Chondrocyte (in vitro differentiated cells): Measurements from ENCODE around the gene SEMA3B. TPM values are rescaled to one million over a fixed set of nuclear protein-coding genes. Genes with fewer than 3 reads are reported as not detected.

ENCODE experiments used
- DNase-seq: peaks from one replicate; pipeline ENCODE4 v3.0.0; 2021; ENCODE audit warnings: mixed read lengths, low spot score
- H3K27ac Mint-ChIP-seq: one replicate; pipeline ENCODE4 v1.8.0; 2021; ENCODE audit warnings: mild to moderate bottlenecking, moderate library complexity, mixed read lengths; ENCODE audit not compliant: unreplicated experiment
- H3K27me3 Mint-ChIP-seq: 2 replicates; pipeline ENCODE4 v1.8.0; 2021; ENCODE audit warnings: low read depth, mixed read lengths
- H3K36me3 Mint-ChIP-seq: 2 replicates; pipeline ENCODE4 v1.8.0; 2021; ENCODE audit warnings: low read depth, mixed read lengths
- H3K4me1 Mint-ChIP-seq: 2 replicates; pipeline ENCODE4 v1.8.0; 2021; ENCODE audit warnings: low read depth, mild to moderate bottlenecking, mixed read lengths
- H3K4me3 Mint-ChIP-seq: one replicate; pipeline ENCODE4 v1.8.0; 2021; ENCODE audit warnings: mild to moderate bottlenecking, moderate library complexity, mixed read lengths; ENCODE audit not compliant: unreplicated experiment
- H3K9me3 Mint-ChIP-seq: 2 replicates; pipeline ENCODE4 v1.8.0; 2021; ENCODE audit warnings: low read depth, mixed read lengths
- total RNA-seq: library from RNA; stranded (reverse); gene quantifications from 3 replicates; pipeline ENCODE4 v1.2.1, GENCODE V29; 2021
- TF ChIP-seq, protein P1 (sequence below): fragments of 200-600 bp; sonication (generic); IDR thresholded peaks from 2 replicates; pipeline ENCODE4 v1.5.0; 2021; ENCODE audit warnings: antibody characterized with exemption, mild to moderate bottlenecking, moderate library complexity

Gene SEMA3B
- total RNA-seq, 1 donor from 2014 or later = 16.4 TPM

DNA sequence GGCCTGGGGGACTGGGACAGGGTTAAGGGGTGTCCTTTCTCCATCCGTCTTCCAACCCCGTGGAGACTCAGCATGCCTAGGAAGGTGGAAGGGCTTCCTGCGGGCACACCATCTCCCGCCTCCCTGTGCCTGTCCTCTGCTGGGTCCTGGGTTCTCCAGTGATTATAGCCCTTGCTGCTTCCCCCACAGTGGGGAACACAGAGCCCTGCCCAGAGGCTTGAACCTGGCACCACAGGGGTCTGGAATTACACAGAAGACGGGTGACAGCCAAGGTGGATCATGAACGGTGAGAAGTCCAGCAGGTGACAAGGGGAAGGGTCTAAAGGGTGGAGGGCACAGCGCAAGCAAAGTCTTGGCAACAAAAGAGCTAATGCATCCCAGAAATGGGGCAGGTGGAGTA, 6.2 kb upstream of the SEMA3B start:
- H3K27ac Mint-ChIP-seq = peak overlapping the region; percentile 96
- H3K4me1 Mint-ChIP-seq = peaks cover 73% of the 10 kb centered on the region
- no peaks in the 10 kb centered on the region for H3K27me3 Mint-ChIP-seq
- no peak overlapping the region for H3K4me3 Mint-ChIP-seq
- no peak for DNase-seq
- H3K9me3 Mint-ChIP-seq = no peaks in the 10 kb centered on the region
- no peaks in the 10 kb centered on the region for H3K36me3 Mint-ChIP-seq
- TF ChIP-seq, protein P1, sequence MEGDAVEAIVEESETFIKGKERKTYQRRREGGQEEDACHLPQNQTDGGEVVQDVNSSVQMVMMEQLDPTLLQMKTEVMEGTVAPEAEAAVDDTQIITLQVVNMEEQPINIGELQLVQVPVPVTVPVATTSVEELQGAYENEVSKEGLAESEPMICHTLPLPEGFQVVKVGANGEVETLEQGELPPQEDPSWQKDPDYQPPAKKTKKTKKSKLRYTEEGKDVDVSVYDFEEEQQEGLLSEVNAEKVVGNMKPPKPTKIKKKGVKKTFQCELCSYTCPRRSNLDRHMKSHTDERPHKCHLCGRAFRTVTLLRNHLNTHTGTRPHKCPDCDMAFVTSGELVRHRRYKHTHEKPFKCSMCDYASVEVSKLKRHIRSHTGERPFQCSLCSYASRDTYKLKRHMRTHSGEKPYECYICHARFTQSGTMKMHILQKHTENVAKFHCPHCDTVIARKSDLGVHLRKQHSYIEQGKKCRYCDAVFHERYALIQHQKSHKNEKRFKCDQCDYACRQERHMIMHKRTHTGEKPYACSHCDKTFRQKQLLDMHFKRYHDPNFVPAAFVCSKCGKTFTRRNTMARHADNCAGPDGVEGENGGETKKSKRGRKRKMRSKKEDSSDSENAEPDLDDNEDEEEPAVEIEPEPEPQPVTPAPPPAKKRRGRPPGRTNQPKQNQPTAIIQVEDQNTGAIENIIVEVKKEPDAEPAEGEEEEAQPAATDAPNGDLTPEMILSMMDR = no peak

DNA sequence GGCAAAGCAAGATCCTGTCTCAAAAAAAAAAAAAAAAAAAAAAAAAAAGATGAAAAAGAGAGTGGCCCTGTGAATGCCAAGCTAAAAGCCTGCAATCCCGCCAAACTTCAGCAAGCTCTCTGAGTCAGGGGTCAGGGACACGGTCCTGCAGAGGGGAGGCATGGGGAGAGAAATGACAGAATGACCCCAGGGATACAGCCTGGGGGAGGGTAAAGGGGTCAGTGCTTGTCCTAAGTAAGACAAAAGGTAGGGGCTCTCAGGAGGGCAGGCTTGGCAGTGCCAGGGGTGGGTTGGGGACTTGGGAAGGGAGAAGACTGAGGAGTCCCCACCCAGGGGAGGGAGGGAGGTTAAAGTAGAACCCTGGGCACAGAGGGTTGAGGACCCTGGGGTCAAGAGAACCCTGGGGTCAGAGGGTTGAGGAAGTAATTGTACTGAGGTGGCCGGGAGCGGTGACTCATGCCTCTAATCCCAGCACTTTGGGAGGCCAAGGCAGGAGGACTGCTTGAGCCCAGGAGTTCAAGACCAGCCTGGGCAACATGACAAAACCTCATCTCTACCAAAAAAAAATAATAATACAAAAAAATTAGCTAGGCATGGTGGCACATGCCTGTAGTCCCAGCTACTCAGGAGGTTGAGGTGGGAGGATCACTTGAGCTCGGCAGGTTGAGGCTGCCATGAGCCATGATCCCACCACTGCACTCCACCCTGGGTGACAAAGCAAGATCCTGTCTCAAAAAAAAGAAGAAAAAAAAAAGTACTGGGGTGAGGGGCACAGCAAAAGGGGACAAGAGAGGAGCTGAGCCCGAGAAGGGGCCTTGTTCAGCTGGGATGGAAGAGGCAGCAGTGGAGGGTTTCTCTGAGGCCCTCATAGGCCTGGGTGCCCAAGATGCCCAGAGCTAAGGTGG, 5.2 kb upstream of the SEMA3B start:
- TF ChIP-seq, protein P1 = no peak
- peak overlapping the region; percentile 25 for H3K4me3 Mint-ChIP-seq
- peak overlapping the region; percentile 96 for H3K27ac Mint-ChIP-seq
- H3K9me3 Mint-ChIP-seq = no peaks in the 10 kb centered on the region
- no peak for DNase-seq
- no peaks in the 10 kb centered on the region for H3K27me3 Mint-ChIP-seq
- no peaks in the 10 kb centered on the region for H3K36me3 Mint-ChIP-seq
- H3K4me1 Mint-ChIP-seq = peaks cover 82% of the 10 kb centered on the region

DNA sequence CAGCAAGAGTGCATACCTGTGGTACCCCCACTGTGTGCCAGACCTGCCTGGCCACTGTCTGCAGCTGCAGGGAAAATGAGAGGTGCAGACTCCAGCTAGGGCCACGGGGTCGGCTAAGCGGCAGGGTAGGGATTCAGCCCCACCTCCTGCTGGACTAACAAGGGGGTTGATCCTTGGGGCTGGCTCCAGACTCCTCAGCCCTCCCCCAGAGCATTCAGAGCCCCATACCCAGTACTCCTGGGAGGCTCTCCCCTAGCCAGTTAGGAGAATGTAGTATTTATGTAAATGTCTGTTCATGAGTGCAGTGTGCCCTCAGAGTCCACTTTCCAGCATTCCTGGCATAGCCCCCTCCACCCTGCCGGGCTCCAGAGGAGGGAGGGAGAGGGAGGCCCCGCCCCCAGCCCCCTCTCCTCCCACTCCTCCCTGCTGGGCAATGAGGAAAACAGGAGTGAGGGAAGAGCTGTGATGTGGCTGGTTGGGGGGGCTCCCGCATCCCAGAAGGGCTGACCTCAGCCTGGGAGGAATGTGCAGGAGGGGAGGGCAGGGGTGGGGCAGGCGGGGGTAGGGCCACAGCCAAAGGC, 4.5 kb upstream of the SEMA3B start:
- TF ChIP-seq, protein P1 = no peak
- H3K36me3 Mint-ChIP-seq = no peaks in the 10 kb centered on the region
- no peak for DNase-seq
- no peaks in the 10 kb centered on the region for H3K9me3 Mint-ChIP-seq
- no peak overlapping the region for H3K4me3 Mint-ChIP-seq
- peak overlapping the region; percentile 96 for H3K27ac Mint-ChIP-seq
- no peaks in the 10 kb centered on the region for H3K27me3 Mint-ChIP-seq
- H3K4me1 Mint-ChIP-seq = peaks cover 84% of the 10 kb centered on the region

DNA sequence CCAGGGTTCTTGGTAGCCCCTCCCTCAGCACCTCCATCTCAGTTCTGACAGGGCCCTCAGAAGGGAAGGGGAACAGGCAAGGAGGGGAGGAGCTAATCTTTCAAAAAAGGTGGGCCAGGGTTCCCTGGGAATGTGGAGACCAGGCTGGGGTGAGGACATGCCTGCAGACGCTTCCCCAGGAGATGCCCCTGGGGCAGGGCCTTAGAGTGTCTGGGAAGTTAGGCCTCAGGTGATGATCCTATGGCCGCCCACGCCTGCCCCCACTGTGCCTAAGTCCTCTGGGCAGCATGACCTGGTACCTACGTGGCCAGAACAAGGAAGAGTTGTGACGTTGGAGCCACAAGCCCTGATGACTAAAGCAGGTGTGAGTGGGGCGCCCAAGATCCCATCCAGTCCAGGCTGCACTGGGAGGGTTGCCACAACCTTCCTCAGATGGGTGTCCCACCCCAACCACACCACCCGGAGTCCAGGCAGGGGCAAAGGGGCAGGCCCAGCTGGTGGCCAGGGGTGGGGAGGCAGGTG, 3.9 kb upstream of the SEMA3B start:
- H3K9me3 Mint-ChIP-seq = no peaks in the 10 kb centered on the region
- DNase-seq = no peak
- no peaks in the 10 kb centered on the region for H3K27me3 Mint-ChIP-seq
- TF ChIP-seq, protein P1 = no peak
- H3K4me1 Mint-ChIP-seq = peaks cover 85% of the 10 kb centered on the region
- no peaks in the 10 kb centered on the region for H3K36me3 Mint-ChIP-seq
- H3K27ac Mint-ChIP-seq = peak overlapping the region; percentile 96
- no peak overlapping the region for H3K4me3 Mint-ChIP-seq

DNA sequence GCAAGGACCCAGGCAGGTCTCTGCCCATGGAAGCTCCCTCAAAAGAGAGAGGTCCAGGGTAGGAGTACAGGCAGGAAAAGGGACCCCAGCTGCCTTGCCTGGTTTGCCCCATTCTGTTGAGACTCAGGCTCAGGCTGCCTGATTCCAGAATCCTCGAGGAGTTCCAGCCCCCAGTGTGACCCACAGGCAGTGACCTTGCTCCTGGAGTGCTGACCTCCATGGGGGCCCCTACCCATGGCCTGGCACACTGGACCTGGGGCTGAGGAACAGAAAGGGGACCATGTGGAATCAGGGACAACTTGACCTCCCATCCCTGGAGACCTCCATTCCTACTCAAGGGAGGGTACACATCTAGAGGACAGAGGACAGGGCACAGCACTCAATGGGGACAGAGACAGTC, 3.4 kb upstream of the SEMA3B start:
- no peak for DNase-seq
- TF ChIP-seq, protein P1 = no peak
- H3K4me3 Mint-ChIP-seq = no peak overlapping the region
- H3K27me3 Mint-ChIP-seq = no peaks in the 10 kb centered on the region
- no peaks in the 10 kb centered on the region for H3K9me3 Mint-ChIP-seq
- H3K27ac Mint-ChIP-seq = peak overlapping the region; percentile 87
- no peaks in the 10 kb centered on the region for H3K36me3 Mint-ChIP-seq
- H3K4me1 Mint-ChIP-seq = peaks cover 86% of the 10 kb centered on the region
